Astrocyte (in vitro differentiated cells and primary cell): ENCODE results near the gene SYNM.

Source experiments
- CTCF ChIP-seq: IDR thresholded peaks from 2 replicates; pipeline ENCODE4 v1.5.1; 2011; ENCODE audit warnings: low read depth, mild to moderate bottlenecking, inconsistent platforms, low read length, moderate library complexity; ENCODE audit not compliant: insufficient read depth
- EZH2 ChIP-seq: IDR thresholded peaks from 2 replicates; pipeline ENCODE4 v1.6.1; 2012; ENCODE audit warnings: mild to moderate bottlenecking, low read length, inconsistent platforms; ENCODE audit not compliant: insufficient read depth

GRCh38 chr15:99138491-99138982 is 33.7 kb downstream of the SYNM start:
- no peak for TF ChIP-seq CTCF
- TF ChIP-seq EZH2 = no peak
